Left ventricle myocardium superior (tissue), 1 donor: ENCODE data around the gene GOLGA8H. TPM values are rescaled to one million over a fixed set of nuclear protein-coding genes. Genes with fewer than 3 reads are reported as not detected.
"Not testable (repeated sequence)": the region's sequence is repeated elsewhere in the genome, so short reads cannot be mapped to it uniquely, and the experiment has no call there.

Source experiments
- ATAC-seq: fragments of 200-7000 bp; cut with Tn5 transposase; one replicate; pipeline ENCODE4 v1.9.1; 2020; ENCODE audit warnings: mild to moderate bottlenecking, moderate library complexity
- DNase-seq: peaks from one replicate; pipeline ENCODE4 v3.0.0-alpha.2; 2020
- intact Hi-C: fragments of 100-400 bp; cut with micrococcal nuclease; formaldehyde crosslinking; loops from one replicate; pipeline ENCODE4 v1.11.0; 2022
- long read RNA-seq: library from polyadenylated mRNA; unstranded; transcript quantifications from one replicate; pipeline ENCODE4 v2.0.0, GENCODE V29; 2021
- total RNA-seq: library from RNA; stranded (reverse); fragmentation: NEBNext Ultra II Directional; extraction: Animal tissue kit (Norgen Biotek cat#: 25700); gene quantifications from one replicate; pipeline ENCODE4 v1.2.1, GENCODE V29; 2021
- donor health status: DM: no; HTN: yes; CAD: no; lungs with severe emphysema.

The GOLGA8H gene
- total RNA-seq = not detected
- long read RNA-seq = 0 reads

GRCh38 chr15:30603796-30604195 is at the start of gene GOLGA8H:
TSS of gene GOLGA8H (plus strand) at chr15:30604028. CDS start at chr15:30604126, 98 bp downstream.
- ATAC-seq, DNase-seq, intact Hi-C loops: not testable (repeated sequence)

- ATAC-seq, DNase-seq, intact Hi-C loops: not testable (repeated sequence)
These were observed 36.9 kb upstream of the GOLGA8H start for GRCh38 chr15:30566949-30567348.

- intact Hi-C loops = not testable (repeated sequence)
- peak; percentile 85 for ATAC-seq
These were observed 30.8 kb upstream of the GOLGA8H start for GRCh38 chr15:30573012-30573491.

GRCh38 chr15:30579394-30579970 is 24.3 kb upstream of the GOLGA8H start:
- intact Hi-C loops, ATAC-seq, DNase-seq: not testable (repeated sequence)

More at GRCh38 chr15:30573012-30573491, 30.8 kb upstream of the GOLGA8H start:
- not testable (repeated sequence) for DNase-seq

- DNase-seq, ATAC-seq, intact Hi-C loops: not testable (repeated sequence)
These were observed 23.1 kb upstream of the GOLGA8H start for GRCh38 chr15:30580716-30581115.

GRCh38 chr15:30598953-30599352 is 4.9 kb upstream of the GOLGA8H start:
- intact Hi-C loops, ATAC-seq, DNase-seq: not testable (repeated sequence)

GRCh38 chr15:30612271-30612670 is 8.4 kb downstream of the GOLGA8H start:
- ATAC-seq, intact Hi-C loops, DNase-seq: not testable (repeated sequence)

- DNase-seq, intact Hi-C loops, ATAC-seq: not testable (repeated sequence)
These were observed 17.5 kb downstream of the GOLGA8H start for GRCh38 chr15:30621342-30621741.

GRCh38 chr15:30625436-30626193 is 21.8 kb downstream of the GOLGA8H start, which contains the start of gene ARHGAP11B:
TSS of gene ARHGAP11B (plus strand) at chr15:30626128.
- ATAC-seq = peak; percentile 98
- DNase-seq = peak; percentile 91
- intact Hi-C loops = not testable (repeated sequence)

- intact Hi-C loops, ATAC-seq: not testable (repeated sequence)
These were observed 22.4 kb downstream of the GOLGA8H start for GRCh38 chr15:30626194-30626565.

GRCh38 chr15:30626632-30627031 is 22.8 kb downstream of the GOLGA8H start:
- intact Hi-C loops, DNase-seq, ATAC-seq: not testable (repeated sequence)

More at GRCh38 chr15:30626194-30626565, 22.4 kb downstream of the GOLGA8H start:
- not testable (repeated sequence) for DNase-seq

- intact Hi-C loops = no loop called here
- ATAC-seq (no peak), DNase-seq (no peak)
These were observed 46.4 kb downstream of the GOLGA8H start for GRCh38 chr15:30650012-30650929.

- intact Hi-C loops, ATAC-seq, DNase-seq: not testable (repeated sequence)
These were observed 57.3 kb downstream of the GOLGA8H start for GRCh38 chr15:30661154-30661553.

Other genes with a start within 250 kb of the GOLGA8H start
- 1.3 TPM for gene CHRFAM7A, start 210.5 kb upstream of the GOLGA8H start, total RNA-seq
- gene GOLGA8R, start 189.8 kb upstream of the GOLGA8H start, total RNA-seq = 5.2 TPM
- 1.1 TPM for gene GOLGA8Q, start 52.0 kb upstream of the GOLGA8H start, total RNA-seq